ENCODE data around the gene TENM4. TPM values are rescaled to one million over a fixed set of nuclear protein-coding genes. Genes with fewer than 3 reads are reported as not detected.

The TENM4 gene
- polyA plus RNA-seq, 1 of the 3 experiments (the other 2 are of a cell fraction): 16.7 TPM

DNA sequence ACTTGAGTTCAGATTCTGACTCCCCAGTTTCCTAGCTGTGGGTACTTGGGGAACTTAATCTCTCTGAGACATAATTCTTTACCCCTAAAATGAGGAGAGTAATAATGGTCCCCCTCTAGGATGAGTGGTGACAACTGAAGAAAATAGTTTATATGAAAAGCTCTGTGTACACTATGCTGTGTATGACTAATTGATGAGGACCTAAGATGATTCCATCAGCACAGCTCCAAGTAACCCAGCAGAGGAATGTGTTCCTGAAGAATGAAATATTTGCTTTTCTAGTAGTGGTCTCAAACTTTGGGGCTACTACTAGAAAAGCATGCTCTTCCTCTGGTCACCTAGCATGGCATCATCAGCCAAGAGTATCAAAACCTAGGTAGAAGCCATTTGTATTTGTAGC, 648.9 kb downstream of the TENM4 start (continued):
- TF ChIP-seq MAX (IDR thresholded peaks at IDR 0.05; ENCODE audit: low read depth) (no peak), USF2 (IDR thresholded peaks at IDR 0.05; ENCODE audit: borderline replicate concordance, low read depth, low read length) (no peak), NFIC (IDR thresholded peaks at IDR 0.05; ENCODE audit: borderline replicate concordance) (no peak), SMC3 (IDR thresholded peaks at IDR 0.05; ENCODE audit: low read depth, low read length) (no peak)
- TF ChIP-seq, protein P1, sequence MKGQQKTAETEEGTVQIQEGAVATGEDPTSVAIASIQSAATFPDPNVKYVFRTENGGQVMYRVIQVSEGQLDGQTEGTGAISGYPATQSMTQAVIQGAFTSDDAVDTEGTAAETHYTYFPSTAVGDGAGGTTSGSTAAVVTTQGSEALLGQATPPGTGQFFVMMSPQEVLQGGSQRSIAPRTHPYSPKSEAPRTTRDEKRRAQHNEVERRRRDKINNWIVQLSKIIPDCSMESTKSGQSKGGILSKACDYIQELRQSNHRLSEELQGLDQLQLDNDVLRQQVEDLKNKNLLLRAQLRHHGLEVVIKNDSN (IDR thresholded peaks at IDR 0.05; ENCODE audit: borderline replicate concordance, low read depth): no peak

- H3K79me2 ChIP-seq (ENCODE audit: insufficient read depth): no peaks in the 10 kb centered on the region
- H3K9me2 ChIP-seq: no peaks in the 10 kb centered on the region
- no peak overlapping the region for H3K4me2 ChIP-seq
- 93% methylated on average over 1 of the region's 1 CpG for WGBS (ENCODE audit: low lambda C conversion rate)
- no peaks in the 10 kb centered on the region for H3K9me3 ChIP-seq
- no peak for DNase-seq
- ChIA-PET POLR2A (interaction anchor here (0.7 kb wide), 1 partner anchor 10 kb away, joined by 3 read pairs; no protein-coding TSS in a partner anchor), CTCF (interaction anchor here (0.9 to 4.6 kb wide), 8 partner anchors 8 to 702 kb away, joined by 3 to 32 read pairs (median 4); no protein-coding TSS in a partner anchor)
- H3K27ac ChIP-seq (ENCODE audit: low read depth in 2 of 2, low read length in 1 of 2): no peak overlapping the region; a peak in 2 of 4 replicates
- peaks cover 4 to 46% of the 10 kb centered on the region in 2 experiments for H3K36me3 ChIP-seq (replicated peaks in 1 of 2; ENCODE audit: control insufficient read depth in 1 of 2, insufficient read depth in 2 of 2, low read length in 1 of 2)
- H3K27me3 ChIP-seq (ENCODE audit: insufficient read depth): no peaks in the 10 kb centered on the region
- H3F3A ChIP-seq (replicated peaks; ENCODE audit: insufficient read depth): no peaks in the 10 kb centered on the region
- H3K4me1 ChIP-seq (ENCODE audit: control insufficient read depth in 1 of 2, insufficient read depth in 2 of 2, low read depth in 1 of 2, low read length in 1 of 2): peaks cover 0 to 18% of the 10 kb centered on the region in 2 experiments; a peak in 2 of 4 replicates
- no peaks in the 10 kb centered on the region for H4K20me1 ChIP-seq (ENCODE audit: insufficient read depth)
- no peak overlapping the region for H3K9ac ChIP-seq
- H3K4me3 ChIP-seq (ENCODE audit: low read depth in 2 of 2, low read length in 1 of 2): no peak overlapping the region
- H2AFZ ChIP-seq (ENCODE audit: low read depth): no peak overlapping the region
- no peak for TF ChIP-seq MXI1 (IDR thresholded peaks at IDR 0.05; ENCODE audit: low read depth, low read length)
- no peak for TF ChIP-seq RFX5 (IDR thresholded peaks at IDR 0.05; ENCODE audit: low read length)
- TF ChIP-seq TEAD4 (IDR thresholded peaks at IDR 0.05; ENCODE audit: borderline replicate concordance, insufficient read depth): no peak
- no peak for TF ChIP-seq RCOR1 (IDR thresholded peaks at IDR 0.05; ENCODE audit: low read length)
- TF ChIP-seq CHD2 (IDR thresholded peaks at IDR 0.05; ENCODE audit: low read length, partially characterized antibody): no peak
- TF ChIP-seq EP300 (IDR thresholded peaks at IDR 0.05; ENCODE audit: borderline replicate concordance in 1 of 2, low read depth in 1 of 2, low read length in 1 of 2): no peak
- no peak for TF ChIP-seq SIN3A (IDR thresholded peaks at IDR 0.05; ENCODE audit: borderline replicate concordance, low read depth, low read length)
- no peak for TF ChIP-seq RXRA (IDR thresholded peaks at IDR 0.05; ENCODE audit: borderline replicate concordance, low read depth)
- TF ChIP-seq, protein P2, sequence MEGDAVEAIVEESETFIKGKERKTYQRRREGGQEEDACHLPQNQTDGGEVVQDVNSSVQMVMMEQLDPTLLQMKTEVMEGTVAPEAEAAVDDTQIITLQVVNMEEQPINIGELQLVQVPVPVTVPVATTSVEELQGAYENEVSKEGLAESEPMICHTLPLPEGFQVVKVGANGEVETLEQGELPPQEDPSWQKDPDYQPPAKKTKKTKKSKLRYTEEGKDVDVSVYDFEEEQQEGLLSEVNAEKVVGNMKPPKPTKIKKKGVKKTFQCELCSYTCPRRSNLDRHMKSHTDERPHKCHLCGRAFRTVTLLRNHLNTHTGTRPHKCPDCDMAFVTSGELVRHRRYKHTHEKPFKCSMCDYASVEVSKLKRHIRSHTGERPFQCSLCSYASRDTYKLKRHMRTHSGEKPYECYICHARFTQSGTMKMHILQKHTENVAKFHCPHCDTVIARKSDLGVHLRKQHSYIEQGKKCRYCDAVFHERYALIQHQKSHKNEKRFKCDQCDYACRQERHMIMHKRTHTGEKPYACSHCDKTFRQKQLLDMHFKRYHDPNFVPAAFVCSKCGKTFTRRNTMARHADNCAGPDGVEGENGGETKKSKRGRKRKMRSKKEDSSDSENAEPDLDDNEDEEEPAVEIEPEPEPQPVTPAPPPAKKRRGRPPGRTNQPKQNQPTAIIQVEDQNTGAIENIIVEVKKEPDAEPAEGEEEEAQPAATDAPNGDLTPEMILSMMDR (IDR thresholded peaks at IDR 0.05): no peak
- TF ChIP-seq, protein P1 (IDR thresholded peaks at IDR 0.05; ENCODE audit: borderline replicate concordance, low read depth): no peak
- no peak for TF ChIP-seq FOXJ3 (CRISPR knock-in tag; IDR thresholded peaks at IDR 0.05)
- no peak for TF ChIP-seq MEF2A (IDR thresholded peaks at IDR 0.05; ENCODE audit: borderline replicate concordance, low read depth)
- no peak for TF ChIP-seq MAX (IDR thresholded peaks at IDR 0.05; ENCODE audit: low read depth)
- no peak for TF ChIP-seq EZH2phosphoT487 (IDR thresholded peaks at IDR 0.05; ENCODE audit: borderline replicate concordance, low read depth)
- TF ChIP-seq USF2 (IDR thresholded peaks at IDR 0.05; ENCODE audit: borderline replicate concordance, low read depth, low read length): no peak
- TF ChIP-seq, protein P3, sequence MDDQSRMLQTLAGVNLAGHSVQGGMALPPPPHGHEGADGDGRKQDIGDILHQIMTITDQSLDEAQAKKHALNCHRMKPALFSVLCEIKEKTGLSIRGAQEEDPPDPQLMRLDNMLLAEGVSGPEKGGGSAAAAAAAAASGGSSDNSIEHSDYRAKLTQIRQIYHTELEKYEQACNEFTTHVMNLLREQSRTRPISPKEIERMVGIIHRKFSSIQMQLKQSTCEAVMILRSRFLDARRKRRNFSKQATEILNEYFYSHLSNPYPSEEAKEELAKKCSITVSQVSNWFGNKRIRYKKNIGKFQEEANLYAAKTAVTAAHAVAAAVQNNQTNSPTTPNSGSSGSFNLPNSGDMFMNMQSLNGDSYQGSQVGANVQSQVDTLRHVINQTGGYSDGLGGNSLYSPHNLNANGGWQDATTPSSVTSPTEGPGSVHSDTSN (IDR thresholded peaks at IDR 0.05): no peak
- no peak for TF ChIP-seq GATA2 (CRISPR knock-in tag; IDR thresholded peaks at IDR 0.05)
These were observed 649.6 kb downstream of the TENM4 start for GRCh38 chr11:78791254-78791653.

Data from SK-N-SH (cell line).